ENCODE results near the gene GRIN3A. TPM values are rescaled to one million over a fixed set of nuclear protein-coding genes. Genes with fewer than 3 reads are reported as not detected.

Gene GRIN3A
- total RNA-seq, 2 donors from 2014 or later = 0.80 to 1.5 TPM

- H3K36me3 ChIP-seq = no peaks in the 10 kb centered on the region
- no peaks in the 10 kb centered on the region for H3K4me1 ChIP-seq (replicated peaks)
- H3K27ac ChIP-seq = no peak overlapping the region
- H3K4me3 ChIP-seq = no peak overlapping the region
- no peaks in the 10 kb centered on the region for H3K27me3 ChIP-seq (replicated peaks; ENCODE audit: insufficient read depth)
- H3K9me3 ChIP-seq = no peaks in the 10 kb centered on the region
- intact Hi-C loops (cut with DNase I) = no loop called here
- TF ChIP-seq POLR2A (IDR thresholded peaks at IDR 0.05) (no peak), POLR2AphosphoS5 (IDR thresholded peaks at IDR 0.05) (no peak), CTCF (IDR thresholded peaks at IDR 0.05) (no peak)
- no peak for DNase-seq (ENCODE audit: low spot score)
These were observed 202.1 kb downstream of the GRIN3A start for GRCh38 chr9:101536351-101536750.

GRCh38 chr9:101533334-101534204 is 204.9 kb downstream of the GRIN3A start, which contains the start of gene RNF20:
RNF20 (plus strand) TSS chr9:101533853; CDS start chr9:101535424, 1,571 bp downstream.
- intact Hi-C loops (cut with DNase I) = loop anchor here (5.0 kb wide), 2 partner anchors 76 to 136 kb away; partner anchors contain the start of genes MRPL50 and ZNF189
- TF ChIP-seq CTCF (IDR thresholded peaks at IDR 0.05) = no peak
- TF ChIP-seq POLR2A (IDR thresholded peaks at IDR 0.05) = peak; percentile 45
- peak; percentile 90 for TF ChIP-seq POLR2AphosphoS5 (IDR thresholded peaks at IDR 0.05)
- H3K9me3 ChIP-seq = no peaks in the 10 kb centered on the region
- DNase-seq (ENCODE audit: low spot score) = peak; percentile 100
- H3K27ac ChIP-seq = peak within 1 kb of the TSS; percentile 91 to 92
- under 1% methylated on average over 45 of the region's 45 CpGs for WGBS
- H3K36me3 ChIP-seq = no peaks in the 10 kb centered on the region
- H3K4me1 ChIP-seq (replicated peaks) = no peaks in the 10 kb centered on the region
- no peaks in the 10 kb centered on the region for H3K27me3 ChIP-seq (replicated peaks; ENCODE audit: insufficient read depth)
- H3K4me3 ChIP-seq = peak within 1 kb of the TSS; percentile 71 to 76

GRCh38 chr9:101530076-101530711 is 208.3 kb downstream of the GRIN3A start:
- intact Hi-C loops (cut with DNase I) = loop anchor here (5.0 kb wide), 2 partner anchors 73 to 133 kb away; partner anchors contain the start of genes MRPL50 and ZNF189

GRCh38 chr9:101528015-101528414 is 210.4 kb downstream of the GRIN3A start:
- intact Hi-C loops (cut with DNase I) = no loop called here
- Histone ChIP-seq H3K27me3 (replicated peaks; ENCODE audit: insufficient read depth) (peaks cover 3% of the 10 kb centered on the region), H3K9me3 (no peaks in the 10 kb centered on the region), H3K36me3 (no peaks in the 10 kb centered on the region), H3K27ac (no peak overlapping the region), H3K4me3 (no peak overlapping the region), H3K4me1 (replicated peaks) (no peaks in the 10 kb centered on the region)
- no peak for TF ChIP-seq POLR2A (IDR thresholded peaks at IDR 0.05)
- DNase-seq (ENCODE audit: low spot score) = no peak

More at GRCh38 chr9:101530076-101530711, 208.3 kb downstream of the GRIN3A start:
- Histone ChIP-seq H3K36me3 (no peaks in the 10 kb centered on the region), H3K27me3 (replicated peaks; ENCODE audit: insufficient read depth) (no peaks in the 10 kb centered on the region), H3K9me3 (no peaks in the 10 kb centered on the region), H3K4me3 (no peak overlapping the region), H3K4me1 (replicated peaks) (no peaks in the 10 kb centered on the region), H3K27ac (no peak overlapping the region)
- TF ChIP-seq POLR2A (IDR thresholded peaks at IDR 0.05) = no peak
- peak; percentile 56 for TF ChIP-seq POLR2AphosphoS5 (IDR thresholded peaks at IDR 0.05)
- TF ChIP-seq CTCF (IDR thresholded peaks at IDR 0.05) = peak; percentile 48 to 88 (median 86)
- WGBS = 19% methylated on average over 6 of the region's 6 CpGs
- peak; percentile 73 for DNase-seq (ENCODE audit: low spot score)

- intact Hi-C loops (cut with DNase I) = no loop called here
- no peaks in the 10 kb centered on the region for H3K9me3 ChIP-seq
- H3K4me3 ChIP-seq = no peak overlapping the region
- TF ChIP-seq CTCF (IDR thresholded peaks at IDR 0.05) = no peak
- no peak for TF ChIP-seq POLR2AphosphoS5 (IDR thresholded peaks at IDR 0.05)
- TF ChIP-seq POLR2A (IDR thresholded peaks at IDR 0.05) = no peak
- H3K36me3 ChIP-seq = no peaks in the 10 kb centered on the region
- WGBS = 80% methylated on average over 6 of the region's 6 CpGs
- H3K27ac ChIP-seq = no peak overlapping the region
- H3K27me3 ChIP-seq (replicated peaks; ENCODE audit: insufficient read depth) = peaks cover 3% of the 10 kb centered on the region
- H3K4me1 ChIP-seq (replicated peaks) = no peaks in the 10 kb centered on the region
- no peak for DNase-seq (ENCODE audit: low spot score)
These were observed 211.4 kb downstream of the GRIN3A start for GRCh38 chr9:101527066-101527465.
